Cardiac muscle cell (in vitro differentiated cells and primary cell): ENCODE results near the gene KIF26B. TPM values are rescaled to one million over a fixed set of nuclear protein-coding genes. Genes with fewer than 3 reads are reported as not detected.
A peak's percentile ranks its signal among the peaks of the same experiment; 100 is the strongest.

Source experiments
- DNase-seq, 2 donors: peaks; one replicate each; pipeline versions ENCODE4 v3.0.0 to v3.0.0-alpha.2; 2010 to 2017; ENCODE audit warnings: low read depth in 1 of 2, low spot score in 1 of 2
- H3K27ac ChIP-seq: fragments of 200-600 bp; sonication (generic); 2 replicates; pipeline ENCODE4 v1.5.1; 2016
- H3K27me3 ChIP-seq: fragments of 200-600 bp; sonication (generic); 2 replicates; pipeline ENCODE4 v1.6.0; 2016; ENCODE audit warnings: control low read depth
- H3K36me3 ChIP-seq: fragments of 200-600 bp; sonication (generic); 2 replicates; pipeline ENCODE4 v1.5.1; 2016; ENCODE audit warnings: control low read depth
- H3K4me1 ChIP-seq: fragments of 200-600 bp; sonication (generic); 2 replicates; pipeline ENCODE4 v1.8.1; 2017; ENCODE audit warnings: low read depth, mild to moderate bottlenecking, mixed run types
- H3K4me3 ChIP-seq: fragments of 200-600 bp; sonication (generic); 2 replicates; pipeline ENCODE4 v1.5.1; 2016; ENCODE audit warnings: mild to moderate bottlenecking
- H3K9me3 ChIP-seq: fragments of 200-600 bp; sonication (generic); 2 replicates; pipeline ENCODE4 v1.5.1; 2017; ENCODE audit warnings: low read depth, mild to moderate bottlenecking, control low read depth
- CTCF ChIP-seq: IDR thresholded peaks from 2 replicates; pipeline ENCODE4 v1.5.1; 2012; ENCODE audit warnings: low read depth, mild to moderate bottlenecking, low read length
- polyA plus RNA-seq: library from polyadenylated mRNA; unstranded; fragments of >200 nt; fragmentation: Nextera tagmentation; extraction: Ambion mirVana; gene quantifications from 2 replicates; pipeline ENCODE4 v1.2.1, GENCODE V29; 2016
- total RNA-seq: library from RNA; depleted of rRNA; stranded (reverse); fragments of >200 nt; gene quantifications from 2 replicates; pipeline ENCODE4 v1.2.3, GENCODE V29; 2016

The KIF26B gene
- total and polyA plus RNA-seq, 2 experiments from 2014 or later = 58.9 to 177 TPM

DNA sequence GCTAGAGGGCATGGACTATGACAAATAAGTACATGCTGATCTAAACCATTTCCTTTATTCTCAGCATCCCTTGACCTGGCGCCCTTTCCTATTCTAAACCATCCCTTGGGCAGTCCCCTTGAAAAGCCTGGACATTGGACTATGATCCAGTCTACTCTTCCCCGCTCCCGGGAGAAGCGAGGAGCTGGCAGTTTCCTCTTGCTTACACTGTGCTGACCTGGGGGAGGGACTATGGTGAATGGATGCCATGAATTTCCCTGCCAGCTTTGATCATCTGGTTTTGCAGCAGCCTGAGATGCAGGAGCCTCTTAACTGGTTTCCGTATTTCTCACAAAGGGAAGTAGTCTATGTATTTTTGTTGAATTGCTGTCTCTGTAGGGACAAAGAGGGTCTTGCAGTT, 121.7 kb downstream of the KIF26B start:
- H3K27me3 ChIP-seq = no peaks in the 10 kb centered on the region
- no peaks in the 10 kb centered on the region for H3K36me3 ChIP-seq
- no peak for DNase-seq
- H3K4me3 ChIP-seq = no peak overlapping the region
- peaks cover 47% of the 10 kb centered on the region for H3K4me1 ChIP-seq
- H3K9me3 ChIP-seq = no peaks in the 10 kb centered on the region
- peak overlapping the region; percentile 86 for H3K27ac ChIP-seq
- no peak for TF ChIP-seq CTCF

DNA sequence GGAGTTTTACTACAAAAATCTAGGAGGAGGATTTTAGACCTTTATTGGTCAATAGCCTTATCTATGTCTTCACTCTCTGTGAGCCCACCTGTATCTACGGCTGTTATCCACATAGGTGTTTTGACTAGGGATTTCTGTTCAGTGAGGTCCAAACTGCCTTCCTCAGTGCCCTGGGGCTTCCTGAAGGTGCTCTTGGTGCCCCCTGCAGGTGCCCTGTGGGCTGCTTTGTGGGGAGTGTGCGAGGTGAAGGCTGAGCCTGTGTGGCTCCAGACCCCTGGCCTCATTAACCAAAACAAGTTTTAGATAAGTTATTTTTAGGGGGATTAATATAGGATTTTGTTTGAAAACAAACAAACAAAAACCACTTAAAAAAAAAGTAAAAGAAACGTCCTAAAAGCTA, 122.5 kb downstream of the KIF26B start:
- TF ChIP-seq CTCF = no peak
- peak in 1 of 2 donors; percentile 38 for DNase-seq
- Histone ChIP-seq H3K27me3 (no peaks in the 10 kb centered on the region), H3K4me3 (no peak overlapping the region), H3K4me1 (peaks cover 47% of the 10 kb centered on the region), H3K27ac (peak overlapping the region; percentile 86), H3K36me3 (no peaks in the 10 kb centered on the region), H3K9me3 (no peaks in the 10 kb centered on the region)

GRCh38 chr1:245278846-245279245, 124.1 kb downstream of the KIF26B start:
- peak in 1 of 2 donors; percentile 51 for DNase-seq
- no peak for TF ChIP-seq CTCF
- H3K9me3 ChIP-seq = no peaks in the 10 kb centered on the region
- peaks cover 47% of the 10 kb centered on the region for H3K4me1 ChIP-seq
- no peaks in the 10 kb centered on the region for H3K36me3 ChIP-seq
- no peak overlapping the region for H3K4me3 ChIP-seq
- peak overlapping the region; percentile 86 for H3K27ac ChIP-seq
- H3K27me3 ChIP-seq = no peaks in the 10 kb centered on the region

GRCh38 chr1:245279346-245279745, 124.6 kb downstream of the KIF26B start:
- H3K27me3 ChIP-seq = no peaks in the 10 kb centered on the region
- no peak for DNase-seq
- H3K4me1 ChIP-seq = peaks cover 47% of the 10 kb centered on the region
- peak overlapping the region; percentile 86 for H3K27ac ChIP-seq
- TF ChIP-seq CTCF = no peak
- no peaks in the 10 kb centered on the region for H3K9me3 ChIP-seq
- H3K36me3 ChIP-seq = no peaks in the 10 kb centered on the region
- no peak overlapping the region for H3K4me3 ChIP-seq

- Histone ChIP-seq H3K4me1 (peaks cover 16% of the 10 kb centered on the region), H3K9me3 (no peaks in the 10 kb centered on the region), H3K27ac (no peak overlapping the region), H3K4me3 (no peak overlapping the region), H3K36me3 (no peaks in the 10 kb centered on the region), H3K27me3 (no peaks in the 10 kb centered on the region)
- no peak for DNase-seq
- no peak for TF ChIP-seq CTCF
These were observed 128.2 kb downstream of the KIF26B start for GRCh38 chr1:245283001-245283400.

DNA sequence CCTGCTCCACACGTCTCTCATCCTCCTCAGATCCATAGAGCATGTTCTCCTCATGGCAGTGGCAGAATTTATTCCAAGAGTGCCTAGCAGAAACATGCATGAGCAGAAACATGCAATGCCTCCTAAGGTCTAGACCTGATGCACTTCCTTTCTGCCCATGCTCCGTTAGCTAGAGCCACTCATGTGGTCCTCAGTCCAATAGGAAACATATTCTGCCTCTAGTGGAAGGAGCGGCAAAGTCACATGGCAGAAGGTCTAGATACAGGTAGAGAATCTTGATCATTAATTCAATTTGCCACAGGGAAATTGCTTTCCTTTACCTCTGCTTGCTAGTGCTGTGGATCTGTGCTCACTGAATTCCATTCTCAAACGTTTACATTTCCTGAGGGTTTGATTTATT, 130.4 kb downstream of the KIF26B start:
- TF ChIP-seq CTCF = no peak
- Histone ChIP-seq H3K27me3 (no peaks in the 10 kb centered on the region), H3K4me1 (peaks cover 14% of the 10 kb centered on the region), H3K27ac (peak overlapping the region; percentile 39), H3K9me3 (no peaks in the 10 kb centered on the region), H3K36me3 (no peaks in the 10 kb centered on the region), H3K4me3 (no peak overlapping the region)
- DNase-seq = no peak
